GM12864 (cell line): Measurements from ENCODE around the gene EVA1C.
"Not testable (repeated sequence)": the region's sequence is repeated elsewhere in the genome, so short reads cannot be mapped to it uniquely, and the experiment has no call there.

Source experiments
- DNase-seq: peaks from one replicate; pipeline ENCODE4 v3.0.0-alpha.2; 2011; ENCODE audit warnings: low read depth
- H3K4me3 ChIP-seq: 2 replicates; pipeline ENCODE4 v1.5.1; 2011; ENCODE audit warnings: mild to moderate bottlenecking, low read depth, low read length, control low read depth
- TF ChIP-seq, protein P1 (sequence below): IDR thresholded peaks from 2 replicates; pipeline ENCODE4 v1.5.1; 2011; ENCODE audit warnings: low read depth, mild to moderate bottlenecking, moderate library complexity, low read length, control low read depth, inconsistent platforms; ENCODE audit errors: missing control alignments

EVA1C gene

DNA sequence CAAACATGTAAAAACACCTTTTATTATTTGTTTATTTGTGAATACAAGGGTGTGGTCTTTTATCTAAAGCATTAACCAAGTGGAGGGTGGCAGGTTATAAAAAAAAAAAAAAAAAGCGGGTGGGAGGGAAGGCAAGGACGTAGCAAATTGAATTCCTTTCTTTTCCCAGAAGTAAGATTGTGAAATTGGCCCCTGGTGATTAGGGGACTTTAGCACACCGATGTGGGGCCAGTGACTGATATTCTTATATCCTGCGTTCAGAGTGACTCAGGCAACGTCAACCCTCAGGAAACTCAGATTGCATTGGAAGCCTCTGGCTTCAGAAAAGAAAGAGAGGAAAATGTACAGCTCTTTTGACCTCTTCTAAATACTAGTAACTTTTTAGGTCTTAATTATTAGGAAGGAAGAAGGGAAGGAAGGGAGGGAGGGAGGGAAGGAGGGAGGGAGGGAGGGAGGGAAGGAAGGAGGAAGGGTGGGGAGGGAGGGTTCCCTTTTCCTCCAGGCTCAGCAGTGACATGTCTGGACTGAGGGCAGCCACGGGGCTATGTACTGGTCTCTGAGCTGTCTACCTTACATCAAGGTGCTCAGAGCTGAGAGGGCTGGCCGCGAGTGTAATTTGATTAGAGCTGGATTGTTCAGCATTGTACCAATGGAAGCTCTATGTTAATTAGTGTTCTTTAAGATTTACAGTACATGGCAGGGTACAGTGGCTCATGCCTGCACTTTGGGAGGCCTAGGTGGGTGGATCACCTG lies 30.2 kb downstream of the EVA1C start:
- no peak overlapping the region for H3K4me3 ChIP-seq
- TF ChIP-seq, protein P1, sequence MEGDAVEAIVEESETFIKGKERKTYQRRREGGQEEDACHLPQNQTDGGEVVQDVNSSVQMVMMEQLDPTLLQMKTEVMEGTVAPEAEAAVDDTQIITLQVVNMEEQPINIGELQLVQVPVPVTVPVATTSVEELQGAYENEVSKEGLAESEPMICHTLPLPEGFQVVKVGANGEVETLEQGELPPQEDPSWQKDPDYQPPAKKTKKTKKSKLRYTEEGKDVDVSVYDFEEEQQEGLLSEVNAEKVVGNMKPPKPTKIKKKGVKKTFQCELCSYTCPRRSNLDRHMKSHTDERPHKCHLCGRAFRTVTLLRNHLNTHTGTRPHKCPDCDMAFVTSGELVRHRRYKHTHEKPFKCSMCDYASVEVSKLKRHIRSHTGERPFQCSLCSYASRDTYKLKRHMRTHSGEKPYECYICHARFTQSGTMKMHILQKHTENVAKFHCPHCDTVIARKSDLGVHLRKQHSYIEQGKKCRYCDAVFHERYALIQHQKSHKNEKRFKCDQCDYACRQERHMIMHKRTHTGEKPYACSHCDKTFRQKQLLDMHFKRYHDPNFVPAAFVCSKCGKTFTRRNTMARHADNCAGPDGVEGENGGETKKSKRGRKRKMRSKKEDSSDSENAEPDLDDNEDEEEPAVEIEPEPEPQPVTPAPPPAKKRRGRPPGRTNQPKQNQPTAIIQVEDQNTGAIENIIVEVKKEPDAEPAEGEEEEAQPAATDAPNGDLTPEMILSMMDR = no peak
- DNase-seq = no peak

GRCh38 chr21:32445101-32445500 lies 32.6 kb downstream of the EVA1C start:
- H3K4me3 ChIP-seq = no peak overlapping the region
- no peak for DNase-seq
- TF ChIP-seq, protein P1 = no peak

DNA sequence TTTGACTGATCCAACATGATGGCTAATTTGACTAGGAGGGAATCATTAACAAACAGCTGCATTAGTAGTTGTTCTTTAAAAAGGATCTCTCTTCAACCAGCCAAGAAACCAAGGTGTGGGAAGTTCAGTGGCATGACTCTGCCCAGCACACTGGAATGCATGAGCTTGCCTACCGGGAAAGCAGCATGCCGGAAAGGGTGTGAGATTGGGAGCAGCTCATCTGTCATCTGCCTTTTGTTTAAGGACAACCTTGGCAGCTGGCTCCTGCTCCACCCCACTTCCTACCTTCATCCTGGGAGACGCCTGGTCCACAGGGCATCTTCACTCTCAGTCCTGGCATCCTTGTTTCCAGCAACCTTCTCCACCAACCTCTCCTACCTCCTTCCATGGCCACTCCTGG lies 33.9 kb downstream of the EVA1C start:
- H3K4me3 ChIP-seq, DNase-seq: not testable (repeated sequence)

- H3K4me3 ChIP-seq = no peak overlapping the region
- no peak for DNase-seq
- TF ChIP-seq, protein P1 = no peak
Measured at GRCh38 chr21:32447224-32447623, 34.7 kb downstream of the EVA1C start.

- TF ChIP-seq, protein P1 = no peak
- DNase-seq = no peak
- H3K4me3 ChIP-seq = no peak overlapping the region
Measured at GRCh38 chr21:32448803-32449594, 36.5 kb downstream of the EVA1C start.

- H3K4me3 ChIP-seq, DNase-seq: not testable (repeated sequence)
Measured at GRCh38 chr21:32450881-32451701, 38.6 kb downstream of the EVA1C start.

DNA sequence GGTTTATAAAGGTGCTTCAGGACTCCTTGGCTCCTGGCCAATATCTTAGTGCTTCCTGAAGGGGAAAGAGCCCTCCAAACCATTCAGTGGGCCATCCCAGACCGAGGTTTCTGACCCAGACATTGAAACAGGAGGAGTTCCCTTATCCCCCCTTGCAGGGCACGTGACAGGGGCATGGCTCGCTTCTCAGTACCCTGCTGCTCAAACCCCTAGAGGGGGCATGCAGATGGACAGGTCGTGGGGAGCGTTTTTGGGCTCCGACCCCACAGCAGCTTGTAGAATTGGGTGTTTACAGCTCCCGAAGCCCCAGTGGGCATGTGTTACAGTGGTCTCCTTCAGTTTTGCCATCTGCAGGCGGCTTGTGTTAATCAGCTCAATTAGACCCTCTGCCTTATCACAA lies 39.7 kb downstream of the EVA1C start:
- not testable (repeated sequence) for DNase-seq, H3K4me3 ChIP-seq

- TF ChIP-seq, protein P1 = no peak
- DNase-seq = no peak
- no peak overlapping the region for H3K4me3 ChIP-seq
Measured at GRCh38 chr21:32452641-32453040, 40.1 kb downstream of the EVA1C start.
